ENCODE measurements around the gene EXOC6.

Gene EXOC6

DNA sequence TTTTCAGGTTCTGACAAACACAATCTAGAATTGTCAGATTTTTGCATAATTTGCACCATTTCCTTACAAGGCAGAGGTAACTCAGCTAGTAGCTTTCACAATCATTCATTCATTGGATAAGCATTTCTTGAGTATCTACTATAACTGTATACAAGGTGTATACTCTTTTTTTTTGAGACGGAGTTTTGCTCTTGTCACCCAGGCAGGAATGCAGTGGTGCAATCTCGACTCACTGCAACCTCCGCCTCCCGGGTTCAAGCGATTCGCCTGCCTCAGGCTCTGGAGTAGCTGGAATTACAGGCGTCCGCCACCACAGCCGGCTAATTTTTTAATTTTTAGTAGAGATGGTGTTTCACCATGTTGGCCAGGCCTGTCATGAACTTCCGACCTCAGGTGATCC, 16.2 kb upstream of the EXOC6 start:
- no peak for DNase-seq (ENCODE audit: extremely low read depth in 1 of 2, low read depth in 1 of 2)

- peak in 1 of 2 donors; percentile 10 for DNase-seq (ENCODE audit: extremely low read depth in 1 of 2, low read depth in 1 of 2)
Measured at GRCh38 chr10:92832998-92833650, 15.2 kb upstream of the EXOC6 start.

DNA sequence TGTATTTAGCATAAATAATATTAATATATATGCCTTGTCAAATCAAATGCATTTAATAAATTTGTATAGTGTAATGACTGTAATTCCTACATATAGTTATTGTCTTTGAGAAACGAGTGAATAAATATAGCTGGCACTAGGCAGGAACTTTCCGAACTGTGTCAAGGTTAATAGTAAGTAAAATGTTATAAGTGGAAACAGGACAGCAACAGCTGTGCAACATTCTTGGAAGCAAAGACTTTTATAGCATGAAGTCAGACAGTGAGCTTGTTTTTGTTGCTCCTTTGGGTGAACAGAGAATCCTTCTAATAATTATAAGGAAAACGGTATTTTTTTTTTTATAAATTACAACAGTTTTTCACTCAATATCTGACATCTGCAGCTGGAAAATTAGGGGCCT, 14.0 kb upstream of the EXOC6 start:
- DNase-seq (ENCODE audit: extremely low read depth in 1 of 2, low read depth in 1 of 2): no peak

DNA sequence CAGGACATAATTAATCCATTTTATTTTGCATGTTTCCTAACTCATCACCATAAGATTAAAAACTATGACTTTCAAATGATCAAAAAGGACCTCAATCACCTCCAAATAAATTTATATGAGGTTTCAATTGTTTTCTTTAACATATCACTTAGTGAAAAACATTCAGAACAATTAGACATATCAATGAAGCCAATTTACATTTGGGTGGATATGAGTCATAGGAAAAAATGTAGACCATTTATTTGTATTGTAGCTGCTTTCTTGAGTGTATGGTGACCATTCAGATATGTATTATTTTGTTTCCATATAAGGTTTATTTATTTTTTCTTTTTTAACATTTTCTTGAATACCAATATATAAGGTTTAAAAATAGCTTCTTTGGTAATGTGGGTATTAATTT, 13.3 kb upstream of the EXOC6 start:
- no peak for DNase-seq (ENCODE audit: extremely low read depth in 1 of 2, low read depth in 1 of 2)

GRCh38 chr10:92837456-92837855, 10.9 kb upstream of the EXOC6 start:
- no peak for DNase-seq (ENCODE audit: extremely low read depth in 1 of 2, low read depth in 1 of 2)

- peak; percentile 37 to 46 for DNase-seq (ENCODE audit: extremely low read depth in 1 of 2, low read depth in 1 of 2)
Measured at GRCh38 chr10:92839191-92840085, 8.9 kb upstream of the EXOC6 start.

DNA sequence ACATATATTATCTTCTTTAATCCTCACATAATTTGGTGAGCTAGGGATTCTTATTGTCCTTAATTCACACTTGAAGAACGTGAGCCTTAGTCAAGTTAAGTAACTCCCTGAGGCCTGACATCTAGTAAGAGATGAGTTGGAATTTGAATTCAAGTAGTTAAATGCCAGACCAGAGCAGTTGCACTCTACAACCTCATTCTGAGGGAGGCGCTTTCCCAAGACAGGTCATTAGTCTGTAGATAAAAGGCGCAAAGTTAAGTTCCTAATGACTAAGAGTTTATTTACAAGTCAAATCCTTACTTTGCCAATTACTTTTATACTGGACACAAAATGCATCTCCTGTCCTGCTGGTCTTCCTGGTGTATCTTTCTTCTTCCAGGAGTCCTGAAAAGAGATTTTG, 3.6 kb upstream of the EXOC6 start:
- no peak for DNase-seq (ENCODE audit: extremely low read depth in 1 of 2, low read depth in 1 of 2)

DNA sequence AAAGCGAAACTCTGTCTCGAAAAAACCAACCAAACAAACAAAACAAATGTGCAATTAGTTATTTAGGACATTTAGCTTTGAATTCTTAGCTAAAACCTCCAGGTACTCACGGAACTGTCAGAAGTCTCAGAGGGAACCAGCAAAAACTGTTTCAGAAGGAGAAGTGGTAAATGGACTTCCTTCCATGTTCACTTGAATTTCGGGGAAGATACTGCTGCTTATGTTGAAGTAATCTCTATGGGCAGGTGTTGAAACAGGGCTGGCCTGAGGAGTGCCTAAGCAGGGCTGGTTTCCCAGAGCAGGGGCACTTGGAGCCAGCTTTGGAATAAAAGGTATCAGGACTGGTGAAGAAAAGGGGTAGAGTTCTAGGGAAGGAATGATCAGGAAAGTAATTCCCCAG, 2.4 kb upstream of the EXOC6 start:
- DNase-seq (ENCODE audit: extremely low read depth in 1 of 2, low read depth in 1 of 2): no peak

- DNase-seq (ENCODE audit: extremely low read depth in 1 of 2, low read depth in 1 of 2): no peak
Measured at GRCh38 chr10:92846344-92846743, 2.0 kb upstream of the EXOC6 start.

GRCh38 chr10:92846854-92847201, 1.5 kb upstream of the EXOC6 start:
- no peak for DNase-seq (ENCODE audit: extremely low read depth in 1 of 2, low read depth in 1 of 2)

- no peak for DNase-seq (ENCODE audit: extremely low read depth in 1 of 2, low read depth in 1 of 2)
Measured at GRCh38 chr10:92847202-92847864, 987 bp upstream of the EXOC6 start.

DNA sequence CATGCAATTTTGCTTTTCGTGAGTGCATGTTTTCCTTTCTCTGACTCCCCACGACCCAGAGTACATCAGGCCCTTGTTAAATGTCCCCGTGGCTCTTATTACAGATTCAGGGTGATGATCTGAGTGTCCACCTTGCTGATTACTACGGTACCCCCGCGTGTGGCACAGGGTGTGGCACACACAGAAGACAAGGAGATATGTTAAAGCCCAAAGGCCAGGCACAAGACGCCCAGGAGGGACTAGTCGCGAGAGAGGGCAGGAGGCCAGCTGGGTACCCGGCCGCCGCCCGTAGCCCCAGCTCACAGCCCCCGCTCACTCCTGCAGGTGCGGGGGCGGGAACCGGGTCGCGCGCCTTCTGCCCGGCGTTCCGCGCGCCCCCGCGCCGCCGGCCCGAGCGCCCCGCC, 281 bp upstream of the EXOC6 start:
- DNase-seq (ENCODE audit: extremely low read depth in 1 of 2, low read depth in 1 of 2): no peak

DNA sequence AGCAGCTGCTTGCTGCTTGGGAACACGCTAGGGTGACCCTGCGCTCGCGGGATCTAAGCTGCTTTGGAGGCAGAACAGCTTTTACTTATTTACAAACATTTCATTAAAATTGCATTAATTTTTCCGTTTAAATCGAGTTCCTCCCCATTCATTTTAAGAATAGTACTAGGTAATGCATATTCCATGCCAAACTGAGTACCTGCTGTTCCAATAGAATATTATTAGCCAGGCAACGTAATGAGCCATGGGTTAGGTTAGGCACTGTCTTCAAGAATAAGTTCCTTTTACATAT, 860 bp downstream of the EXOC6 start:
- no peak for DNase-seq (ENCODE audit: extremely low read depth in 1 of 2, low read depth in 1 of 2)

DNA sequence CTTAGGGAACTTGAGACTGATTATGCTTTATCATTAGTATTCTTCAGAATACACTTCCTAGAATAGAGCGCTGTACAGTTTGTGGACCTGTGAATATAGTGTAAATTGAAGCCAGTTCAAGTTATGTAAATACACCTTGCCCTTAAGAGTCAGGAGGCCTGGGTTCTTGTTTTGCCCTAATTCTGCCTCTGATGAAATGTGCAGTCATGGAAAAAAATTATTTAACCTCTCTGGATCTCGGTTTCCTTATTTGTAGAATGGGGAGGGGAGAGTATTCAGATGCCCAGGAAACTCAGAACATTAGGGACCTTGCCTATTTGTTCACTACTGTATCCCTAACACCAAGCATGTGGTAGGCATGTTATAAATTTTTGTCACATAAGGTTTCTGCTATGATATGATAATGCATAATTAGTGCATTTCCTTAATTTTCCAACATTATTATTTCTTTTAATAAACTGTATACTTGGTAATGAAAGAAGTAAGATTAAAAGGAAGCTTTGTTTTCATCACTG, 1.3 kb downstream of the EXOC6 start:
- DNase-seq (ENCODE audit: extremely low read depth in 1 of 2, low read depth in 1 of 2): no peak

GRCh38 chr10:92850185-92850584, 1.9 kb downstream of the EXOC6 start:
- no peak for DNase-seq (ENCODE audit: extremely low read depth in 1 of 2, low read depth in 1 of 2)

GRCh38 chr10:92851003-92851402, 2.7 kb downstream of the EXOC6 start:
- no peak for DNase-seq (ENCODE audit: extremely low read depth in 1 of 2, low read depth in 1 of 2)

GRCh38 chr10:92855560-92855959, 7.2 kb downstream of the EXOC6 start:
- no peak for DNase-seq (ENCODE audit: extremely low read depth in 1 of 2, low read depth in 1 of 2)

DNA sequence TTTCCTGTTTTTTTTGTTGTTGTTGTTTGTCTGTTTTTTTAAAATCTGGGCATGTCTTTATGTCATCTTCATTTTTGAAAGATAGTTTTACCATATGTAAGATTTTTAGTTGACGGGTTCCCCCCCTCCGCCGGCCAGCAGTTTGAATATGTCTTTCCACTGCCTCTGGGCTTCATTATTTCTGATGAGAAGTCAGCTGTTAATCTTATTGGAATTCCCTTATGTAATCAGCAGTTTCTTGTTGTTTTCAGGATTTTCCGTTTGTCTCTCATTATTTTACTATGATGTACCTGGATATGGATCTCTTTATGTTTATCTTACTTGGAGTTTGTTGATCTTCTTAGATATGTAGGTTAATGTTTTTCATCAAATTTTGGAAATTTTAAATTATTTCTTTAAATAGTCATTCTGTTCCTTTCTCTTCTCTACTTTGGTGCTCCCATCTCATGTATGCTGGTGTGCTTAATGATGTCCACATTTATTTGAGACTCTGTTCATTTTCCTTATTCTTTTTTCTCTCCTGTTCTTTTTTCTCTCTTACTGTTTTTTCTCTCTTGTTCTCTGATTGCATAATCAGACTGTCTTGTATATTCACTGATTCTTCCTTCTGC, 9.7 kb downstream of the EXOC6 start:
- DNase-seq (ENCODE audit: extremely low read depth in 1 of 2, low read depth in 1 of 2): no peak

DNA sequence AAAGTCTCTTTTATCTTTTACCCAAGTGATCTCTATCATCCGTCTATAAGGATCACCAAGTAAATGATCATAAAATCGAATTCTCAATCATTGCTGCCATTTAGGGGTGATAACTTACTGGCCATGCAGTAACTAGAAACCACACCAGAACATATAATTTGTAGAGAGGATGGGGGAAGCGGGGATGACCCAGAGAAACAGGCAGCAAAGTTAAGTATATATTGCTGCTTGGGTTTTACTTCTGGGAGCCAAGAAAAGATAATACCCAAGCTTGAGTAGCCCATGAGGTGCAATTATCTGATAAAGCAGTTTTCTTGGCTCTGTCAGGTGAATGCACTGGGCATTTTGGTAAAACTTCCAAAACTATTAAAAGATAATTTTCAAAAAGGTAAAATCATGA, 18.9 kb downstream of the EXOC6 start:
- DNase-seq (ENCODE audit: extremely low read depth in 1 of 2, low read depth in 1 of 2): no peak

- no peak for DNase-seq (ENCODE audit: extremely low read depth in 1 of 2, low read depth in 1 of 2)
Measured at GRCh38 chr10:92868036-92868435, 19.7 kb downstream of the EXOC6 start.

GRCh38 chr10:92868557-92868956, 20.2 kb downstream of the EXOC6 start:
- no peak for DNase-seq (ENCODE audit: extremely low read depth in 1 of 2, low read depth in 1 of 2)

DNA sequence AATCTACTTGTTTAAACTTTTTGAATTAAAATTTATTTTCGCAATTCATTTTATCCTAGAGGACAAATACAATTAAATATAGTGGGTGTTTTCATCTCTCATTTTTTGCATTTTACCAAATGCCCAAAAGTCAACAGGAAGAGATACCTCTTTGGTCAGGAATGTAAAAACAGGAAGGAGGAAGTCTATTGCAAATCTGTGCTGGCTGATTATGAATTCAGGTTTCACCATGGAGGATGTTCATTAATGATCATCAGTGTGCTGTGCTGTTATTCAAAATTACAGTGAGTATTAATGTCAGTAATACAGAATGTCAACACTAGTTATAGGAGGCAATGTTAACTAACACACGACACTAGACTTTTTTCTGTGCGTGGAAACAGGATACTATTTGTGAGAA, 24.7 kb downstream of the EXOC6 start:
- no peak for DNase-seq (ENCODE audit: extremely low read depth in 1 of 2, low read depth in 1 of 2)
